Stimulated activated CD4-positive, alpha-beta T cell treated with anti-CD3 and anti-CD28 coated beads, Interleukin-1b, Interleukin-23, amount 100 ng/mL, for 48 hours (primary cell): Measurements from ENCODE around the gene PRTG.
"Not testable (repeated sequence)": the region's sequence is repeated elsewhere in the genome, so short reads cannot be mapped to it uniquely, and the experiment has no call there.

Experiments used
- DNase-seq: peaks from one replicate; pipeline ENCODE4 v3.0.0-alpha.2; 2020

PRTG gene

GRCh38 chr15:55630858-55631257 lies 112.1 kb downstream of the PRTG start:
- no peak for DNase-seq

DNA sequence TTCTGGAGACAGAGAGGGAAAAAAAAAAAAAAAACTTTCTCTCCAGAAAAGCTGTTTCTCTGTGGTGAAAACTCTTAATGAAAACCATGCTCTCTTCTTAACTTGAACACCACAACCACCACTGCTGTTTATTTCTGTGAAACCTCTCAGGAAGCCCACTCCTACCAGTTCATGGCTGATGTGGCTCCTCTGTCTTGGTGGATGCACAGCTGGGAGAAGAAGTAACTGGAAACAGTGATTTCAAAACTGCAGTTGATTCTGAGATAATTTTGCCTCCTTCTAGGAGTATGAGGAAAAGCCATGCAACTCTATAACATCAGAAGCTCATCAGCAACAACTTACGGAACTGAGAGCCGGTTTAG lies 114.6 kb downstream of the PRTG start:
- no peak for DNase-seq

DNA sequence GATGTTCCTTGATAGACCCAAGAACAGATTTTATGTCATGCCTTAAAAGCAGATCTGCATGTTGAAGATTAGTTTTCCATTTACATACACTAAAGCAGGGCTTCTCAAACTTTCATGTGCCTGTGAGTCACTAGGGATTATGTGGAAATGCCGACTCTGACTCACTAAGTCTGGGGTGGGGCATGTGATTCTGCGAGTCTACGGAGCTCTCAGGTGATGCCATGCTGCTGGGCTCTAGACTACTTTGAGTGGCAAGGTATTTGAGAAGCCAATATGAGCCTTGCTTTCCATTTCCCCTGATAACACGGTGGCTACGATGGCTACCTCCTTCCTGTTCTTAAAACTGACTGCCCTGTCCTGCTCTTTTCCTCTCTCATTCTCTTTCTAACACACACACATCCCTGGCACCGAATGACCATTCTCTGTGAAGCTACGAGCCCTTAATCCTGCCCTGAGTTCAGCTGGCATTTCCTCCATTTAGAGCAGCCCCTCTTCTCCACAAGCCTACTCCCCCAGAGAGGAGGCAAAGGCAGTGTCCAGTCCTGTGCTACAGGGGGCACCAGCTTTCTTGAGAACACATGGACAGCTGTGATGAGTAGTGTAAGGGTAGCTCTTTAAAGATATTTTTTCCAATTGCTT lies 115.1 kb downstream of the PRTG start:
- DNase-seq = no peak

GRCh38 chr15:55619783-55620182 lies 123.2 kb downstream of the PRTG start:
- DNase-seq = no peak

DNA sequence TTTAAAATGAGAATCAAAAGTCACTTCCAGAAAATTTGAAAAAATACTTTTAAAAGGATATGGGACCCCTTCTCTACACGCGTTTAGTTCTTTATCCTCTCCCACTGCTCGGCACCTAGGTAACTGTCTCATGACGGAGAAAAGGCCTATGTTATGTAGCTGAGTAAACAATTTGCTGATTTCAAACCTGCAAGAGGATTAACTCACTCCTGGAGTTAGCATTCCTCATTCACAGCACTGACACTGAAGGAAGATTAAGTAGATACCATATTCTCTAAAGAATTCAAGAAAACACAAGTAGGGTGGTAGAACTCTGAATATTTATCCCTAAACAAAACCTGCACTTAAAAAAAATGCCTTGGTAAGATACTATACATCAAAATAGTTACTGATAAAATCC lies 124.6 kb downstream of the PRTG start:
- DNase-seq = no peak

GRCh38 chr15:55615445-55615844 lies 127.5 kb downstream of the PRTG start:
- no peak for DNase-seq

- DNase-seq = no peak
Observed at GRCh38 chr15:55613727-55614126, 129.2 kb downstream of the PRTG start.

DNA sequence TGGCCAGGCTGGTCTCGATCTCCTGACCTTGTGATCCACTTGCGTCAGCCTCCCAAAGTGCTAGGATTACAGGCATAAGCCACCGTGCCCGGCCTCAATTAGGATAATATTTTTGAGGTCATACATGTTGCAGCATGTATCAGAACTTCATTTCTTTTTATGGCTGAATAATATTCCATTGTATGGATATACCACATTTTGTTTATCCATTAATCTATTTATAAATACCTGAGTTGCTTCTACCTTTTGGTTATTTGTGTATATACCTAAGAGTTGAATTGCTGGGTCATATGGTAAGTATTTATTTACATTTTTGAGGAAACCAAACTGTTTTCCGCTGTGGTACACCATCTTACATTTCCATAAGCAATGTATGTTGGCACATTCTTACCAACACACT lies 136.7 kb downstream of the PRTG start:
- DNase-seq = no peak

- no peak for DNase-seq
Observed at GRCh38 chr15:55601374-55601773, 141.6 kb downstream of the PRTG start.

DNA sequence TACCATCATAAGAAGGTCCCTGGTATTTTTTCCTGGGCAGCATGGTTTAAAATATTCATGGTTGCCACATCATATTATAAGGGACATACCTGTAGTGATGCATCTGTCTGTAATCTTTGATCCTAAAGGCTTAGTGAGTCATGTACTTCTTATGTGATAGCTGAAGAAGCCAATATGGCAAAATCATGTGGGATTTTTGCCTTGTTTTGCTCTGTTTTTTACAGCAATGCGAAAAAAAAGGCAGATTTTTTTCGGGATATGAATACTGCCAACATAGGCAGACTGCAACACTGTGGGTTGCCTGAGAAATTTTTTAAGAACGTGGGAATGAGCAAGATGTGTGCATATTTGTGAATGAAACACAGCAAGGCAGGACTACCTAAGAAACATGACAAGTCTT lies 143.5 kb downstream of the PRTG start:
- no peak for DNase-seq

DNA sequence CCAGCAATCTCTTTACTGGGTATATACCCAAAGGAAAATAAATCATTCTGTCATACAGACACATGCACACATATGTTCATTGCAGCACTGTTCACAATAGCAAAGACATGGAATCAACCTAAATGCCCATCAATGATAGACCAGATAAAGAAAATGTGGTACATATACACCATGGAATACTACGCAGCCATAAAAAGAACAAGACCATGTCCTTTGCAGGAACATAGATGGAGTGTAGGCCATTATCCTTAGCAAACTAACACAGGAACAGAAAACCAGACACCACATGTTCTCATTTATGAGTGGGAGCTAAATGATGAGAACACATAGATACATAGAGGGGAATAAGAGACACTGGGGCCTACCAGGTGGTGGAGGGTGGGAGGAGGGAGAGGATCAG lies 149.9 kb downstream of the PRTG start:
- DNase-seq = not testable (repeated sequence)

DNA sequence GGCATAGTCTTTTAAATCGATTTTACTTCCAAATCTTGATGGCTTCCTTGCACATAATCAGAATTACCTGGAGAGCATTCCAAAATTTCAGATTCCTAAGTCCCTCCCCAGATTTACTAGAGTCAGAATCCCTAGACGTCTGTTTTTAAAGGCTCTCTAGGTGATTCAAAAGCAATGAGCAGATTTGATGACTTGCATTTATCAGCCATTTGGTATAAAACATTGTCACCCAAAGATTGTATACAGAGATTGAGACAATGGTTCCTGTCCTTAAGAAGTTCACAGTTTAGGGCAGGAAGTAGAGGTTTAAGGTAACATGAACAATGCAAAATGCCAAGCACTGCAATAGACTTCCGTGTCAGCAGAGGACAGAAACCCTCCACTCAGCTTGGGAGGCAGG lies 152.2 kb downstream of the PRTG start:
- DNase-seq = no peak

DNA sequence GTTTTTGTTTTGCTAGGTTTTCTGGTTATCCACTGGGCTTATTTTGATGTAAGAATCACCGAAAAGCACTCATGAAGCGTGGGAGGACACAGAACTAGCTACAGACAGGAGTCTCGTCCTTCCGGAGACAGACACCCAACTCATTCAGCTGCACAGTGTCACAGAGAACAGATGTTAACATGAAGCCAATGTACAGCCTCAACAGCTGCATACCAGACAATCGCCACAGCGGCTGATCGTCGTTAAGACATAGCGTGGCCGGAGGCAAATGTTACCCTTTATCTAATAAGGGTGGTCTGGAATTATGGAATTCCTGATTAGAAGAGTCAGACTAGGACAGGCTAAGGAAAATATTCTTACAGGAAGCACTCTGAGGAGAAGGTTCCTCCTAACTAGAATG lies 153.7 kb downstream of the PRTG start:
- DNase-seq = no peak

DNA sequence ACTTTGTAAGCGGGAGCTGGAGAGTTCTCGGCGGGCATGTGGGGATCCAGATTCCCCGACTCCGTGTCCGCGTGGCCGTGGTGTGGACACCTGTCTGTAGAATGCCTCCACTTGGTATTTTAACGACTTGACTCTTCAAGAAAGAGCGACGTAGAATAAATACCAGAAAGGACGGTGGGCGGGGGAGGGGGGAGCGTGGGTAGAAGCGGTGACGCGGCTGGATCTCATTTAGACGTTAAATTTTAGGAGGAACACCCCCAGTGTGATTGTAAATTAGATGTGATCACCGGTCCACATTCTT lies 154.2 kb downstream of the PRTG start:
- DNase-seq = no peak

GRCh38 chr15:55588070-55588814 lies 154.7 kb downstream of the PRTG start, which contains the start of gene PYGO1:
Gene PYGO1 (minus strand): TSS chr15:55588345. CDS start chr15:55587883, 462 bp downstream.
- DNase-seq = peak; percentile 28

GRCh38 chr15:55587321-55588069 lies 155.5 kb downstream of the PRTG start:
- DNase-seq = peak; percentile 4

DNA sequence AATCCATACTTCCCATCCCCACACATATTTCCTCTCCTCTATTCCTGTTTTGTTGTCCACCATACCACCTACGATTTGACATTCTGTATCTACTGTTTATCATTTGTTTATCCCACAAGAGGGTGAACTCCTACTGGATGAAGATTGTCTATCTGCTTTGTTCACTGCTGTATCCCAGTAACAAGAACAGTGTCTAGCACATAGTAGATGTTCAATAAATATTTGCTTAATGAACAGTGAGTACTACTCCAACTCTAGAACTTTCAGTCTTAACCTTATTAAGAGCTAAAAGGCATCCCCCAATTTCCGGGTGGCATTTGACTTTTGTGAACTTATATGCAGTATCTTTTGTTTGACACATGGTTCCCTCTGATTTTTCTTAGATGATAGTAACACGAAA lies 156.1 kb downstream of the PRTG start:
- no peak for DNase-seq

DNA sequence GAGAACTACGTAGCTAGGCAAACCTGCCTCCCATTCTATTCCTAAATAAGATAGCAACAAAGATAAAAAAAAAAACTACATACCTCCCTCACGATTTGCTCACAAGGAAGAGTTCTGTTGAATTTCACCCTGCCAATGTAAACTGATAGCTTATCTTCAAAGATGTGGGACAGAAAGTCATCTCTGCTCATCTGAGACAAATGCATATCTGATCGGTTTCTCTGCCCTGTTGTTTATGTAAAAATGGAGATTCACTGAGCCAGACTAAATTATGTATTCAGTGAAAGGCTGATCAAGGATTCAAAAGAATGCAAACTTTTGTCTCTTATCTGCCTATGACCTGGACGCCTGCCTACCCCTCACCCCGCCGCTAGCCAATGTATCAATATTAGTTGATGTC lies 166.0 kb downstream of the PRTG start:
- DNase-seq = no peak

DNA sequence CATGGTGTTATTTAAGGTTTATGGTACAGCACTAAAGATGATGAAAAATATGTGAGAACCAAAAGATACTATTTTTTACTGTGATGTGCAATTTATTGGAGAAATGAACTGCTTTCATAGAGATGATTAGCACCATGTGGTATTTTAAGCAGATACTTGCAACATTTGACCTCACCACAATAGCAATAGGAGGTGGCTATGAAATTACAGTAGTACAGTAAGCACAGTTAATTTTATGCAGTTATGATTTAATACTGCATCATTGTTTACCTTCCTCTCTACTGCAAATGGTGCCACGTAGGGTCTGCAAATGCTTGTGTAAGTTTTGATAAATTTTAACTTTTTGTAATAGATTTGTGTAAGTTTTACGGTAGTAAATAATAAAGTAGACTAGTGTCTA lies 168.9 kb downstream of the PRTG start:
- DNase-seq = no peak

GRCh38 chr15:55573224-55573623 lies 169.7 kb downstream of the PRTG start:
- DNase-seq = no peak

DNA sequence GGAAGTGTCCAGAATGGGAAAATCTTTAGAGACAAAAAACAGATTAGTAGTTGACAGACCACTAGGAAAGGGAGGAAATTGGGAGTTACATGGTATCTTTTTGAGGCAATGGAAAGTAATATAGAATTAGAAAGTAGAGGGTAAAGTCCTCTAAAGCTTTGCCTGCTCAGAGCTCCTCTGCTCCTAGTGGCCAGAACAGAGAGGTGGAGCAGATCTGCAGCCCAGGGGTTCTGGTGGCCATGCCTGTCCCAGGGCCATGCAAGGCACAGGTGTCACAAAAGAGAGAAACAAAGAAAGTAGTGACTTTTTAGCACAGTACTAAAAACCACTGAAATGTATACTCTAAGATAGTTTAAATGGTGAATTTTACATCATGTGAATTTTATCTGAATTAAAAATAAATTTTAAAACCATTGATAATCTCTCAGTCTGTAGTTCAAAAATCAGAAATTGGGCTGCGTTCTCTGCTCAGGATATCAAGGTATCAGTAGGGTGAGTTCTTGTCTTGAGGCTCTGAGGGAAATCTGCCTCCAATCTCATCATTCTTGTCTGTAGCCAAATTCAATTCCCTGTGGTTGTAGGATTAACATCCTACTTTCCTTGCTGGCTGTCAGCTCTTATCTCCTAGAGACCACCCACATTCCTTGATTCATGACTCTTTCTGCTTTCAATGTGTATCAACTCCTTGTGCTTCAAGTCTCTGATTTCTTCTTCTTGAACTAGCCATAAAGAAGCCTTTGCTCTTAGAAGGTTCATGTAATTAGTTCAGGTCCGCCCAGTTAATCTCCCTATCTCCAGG lies 178.4 kb downstream of the PRTG start:
- no peak for DNase-seq

GRCh38 chr15:55562601-55563000 lies 180.4 kb downstream of the PRTG start:
- DNase-seq = no peak
